Liver (tissue), 9 donors: ENCODE results near the gene RBBP5. TPM values are rescaled to one million over a fixed set of nuclear protein-coding genes. Genes with fewer than 3 reads are reported as not detected.

ENCODE experiments used
- DNase-seq: peaks from one replicate; pipeline ENCODE4 v3.0.0-alpha.2; 2017; ENCODE audit warnings: low spot score
- H3K27ac ChIP-seq, 2 donors: one replicate each; pipeline ENCODE4 v1.7.0; 2013; ENCODE audit warnings: inconsistent platforms in 2 of 2, low read length in 2 of 2, control low read depth in 1 of 2, low read depth in 1 of 2, mild to moderate bottlenecking in 1 of 2
- H3K27me3 ChIP-seq, 4 donors: one replicate each; pipeline versions ENCODE4 v1.6.1 to v1.7.0; 2013; ENCODE audit warnings: low read length in 3 of 4, inconsistent platforms in 1 of 4, mild to moderate bottlenecking in 1 of 4, moderate library complexity in 1 of 4; ENCODE audit not compliant: control insufficient read depth in 4 of 4, insufficient read depth in 4 of 4
- H3K36me3 ChIP-seq, 4 donors: one replicate each; pipeline versions ENCODE4 v1.6.1 to v1.7.0; 2013; ENCODE audit warnings: low read length in 3 of 4, mild to moderate bottlenecking in 3 of 4, low read depth in 1 of 4, moderate library complexity in 1 of 4; ENCODE audit not compliant: control insufficient read depth in 4 of 4, insufficient read depth in 3 of 4
- H3K4me1 ChIP-seq, 4 donors: one replicate each; pipeline versions ENCODE4 v1.6.1 to v1.7.0; 2013; ENCODE audit warnings: low read length in 3 of 4, mild to moderate bottlenecking in 3 of 4, moderate library complexity in 1 of 4; ENCODE audit not compliant: control insufficient read depth in 4 of 4, insufficient read depth in 4 of 4
- H3K4me3 ChIP-seq, 3 donors: one replicate each; pipeline versions ENCODE4 v1.6.1 to v1.7.0; 2013; ENCODE audit warnings: low read length in 3 of 3, control low read depth in 1 of 3, low read depth in 1 of 3, mild to moderate bottlenecking in 1 of 3
- H3K9ac ChIP-seq, 2 donors: one replicate each; pipeline ENCODE4 v1.7.0; 2013; ENCODE audit warnings: low read length in 2 of 2, mild to moderate bottlenecking in 2 of 2, moderate library complexity in 2 of 2, control low read depth in 1 of 2, low read depth in 1 of 2
- H3K9me3 ChIP-seq, 4 donors: one replicate each; pipeline versions ENCODE4 v1.6.1 to v1.7.0; 2013; ENCODE audit warnings: low read length in 3 of 4; ENCODE audit not compliant: control insufficient read depth in 4 of 4
- EGR1 ChIP-seq, 2 donors: IDR thresholded peaks; 2 replicates each; pipeline ENCODE4 v1.6.1; 2016 to 2018; ENCODE audit warnings: antibody characterized with exemption in 2 of 2, low read depth in 2 of 2
- FOXA1 ChIP-seq: IDR thresholded peaks from 2 replicates; pipeline ENCODE4 v1.6.1; 2016; ENCODE audit warnings: antibody characterized with exemption
- FOXA2 ChIP-seq: IDR thresholded peaks from 2 replicates; pipeline ENCODE4 v1.6.1; 2016; ENCODE audit warnings: antibody characterized with exemption
- GABPA ChIP-seq, 2 donors: IDR thresholded peaks in 1 of 2; conservative IDR thresholded peaks in 1 of 2; 2 replicates each; pipeline ENCODE4 v1.6.1; 2016; ENCODE audit warnings: antibody characterized with exemption in 2 of 2, mild to moderate bottlenecking in 1 of 2, moderate library complexity in 1 of 2
- HNF4A ChIP-seq, 2 donors: conservative IDR thresholded peaks; 2 replicates each; pipeline ENCODE4 v1.6.1; 2016; ENCODE audit warnings: antibody characterized with exemption in 2 of 2, mild to moderate bottlenecking in 2 of 2
- HNF4G ChIP-seq: IDR thresholded peaks from 2 replicates; pipeline ENCODE4 v1.6.1; 2016; ENCODE audit warnings: antibody characterized with exemption
- JUND ChIP-seq, 2 donors: IDR thresholded peaks; 2 replicates each; pipeline ENCODE4 v1.6.1; 2016; ENCODE audit warnings: antibody characterized with exemption in 2 of 2
- MAX ChIP-seq: IDR thresholded peaks from 2 replicates; pipeline ENCODE4 v1.6.1; 2016; ENCODE audit warnings: antibody characterized with exemption
- NR2F2 ChIP-seq: IDR thresholded peaks from 2 replicates; pipeline ENCODE4 v1.6.1; 2016; ENCODE audit warnings: antibody characterized with exemption
- RAD21 ChIP-seq, 2 donors: IDR thresholded peaks; 2 replicates each; pipeline ENCODE4 v1.6.1; 2016; ENCODE audit warnings: antibody characterized with exemption in 2 of 2, mild to moderate bottlenecking in 2 of 2
- REST ChIP-seq: IDR thresholded peaks from 2 replicates; pipeline ENCODE4 v1.6.1; 2016; ENCODE audit warnings: antibody characterized with exemption, mild to moderate bottlenecking
- RXRA ChIP-seq, 2 donors: IDR thresholded peaks; 2 replicates each; pipeline ENCODE4 v1.6.1; 2017 to 2018; ENCODE audit warnings: antibody characterized with exemption in 2 of 2, mild to moderate bottlenecking in 1 of 2
- SP1 ChIP-seq: IDR thresholded peaks from 2 replicates; pipeline ENCODE4 v1.6.1; 2018; ENCODE audit warnings: antibody characterized with exemption, mild to moderate bottlenecking
- TAF1 ChIP-seq: conservative IDR thresholded peaks from 2 replicates; pipeline ENCODE4 v1.6.1; 2016; ENCODE audit warnings: antibody characterized with exemption, mild to moderate bottlenecking
- YY1 ChIP-seq: IDR thresholded peaks from 2 replicates; pipeline ENCODE4 v1.6.1; 2016; ENCODE audit warnings: antibody characterized with exemption, mild to moderate bottlenecking
- ZBTB33 ChIP-seq: IDR thresholded peaks from 2 replicates; pipeline ENCODE4 v1.6.1; 2016; ENCODE audit warnings: antibody characterized with exemption
- WGBS: extraction: QIAGEN DNeasy Blood & Tissue Kit; methylation state at CpG from one replicate; pipeline ENCODE4 v1.1.7; 2013; 5-methylcytosine and 5-hydroxymethylcytosine counted together
- polyA plus RNA-seq, 2 donors: library from polyadenylated mRNA; stranded (reverse) in 1 of 2; unstranded in 1 of 2; fragments of 200-250 nt in 1 of 2; fragments of >200 nt in 1 of 2; fragmentation: Nextera tagmentation in 1 of 2; extraction: Ambion mirVana in 1 of 2; gene quantifications; one replicate each; pipeline versions ENCODE4 v1.2.1 to v1.2.3, GENCODE V29; 2013 to 2015
- total RNA-seq, 2 donors: library from RNA; depleted of rRNA; stranded (reverse); fragments of >200 nt; gene quantifications; one replicate each; pipeline ENCODE4 v1.2.3, GENCODE V29; 2014
- TF ChIP-seq, protein P1 (sequence below): IDR thresholded peaks from 2 replicates; pipeline ENCODE4 v1.6.1; 2016; ENCODE audit warnings: antibody characterized with exemption
- TF ChIP-seq, protein P2 (sequence below): fragments of 150-350 bp; IDR thresholded peaks from 2 replicates; pipeline ENCODE4 v1.5.1; 2017; ENCODE audit warnings: improper control_type of control experiment, low read depth, low read length; ENCODE audit not compliant: missing input control
- donor health status: healthy.
- donor health status: healthy.
- donor health status: healthy.
- donor health status: healthy.
- donor health status: healthy.

RBBP5 gene
- total and polyA plus RNA-seq, 4 donors, result 4.6 to 12.0 (median 8.5) TPM

GRCh38 chr1:205056956-205057568 is 64.7 kb downstream of the RBBP5 start (continued):
- no peak for TF ChIP-seq ZBTB33

DNA sequence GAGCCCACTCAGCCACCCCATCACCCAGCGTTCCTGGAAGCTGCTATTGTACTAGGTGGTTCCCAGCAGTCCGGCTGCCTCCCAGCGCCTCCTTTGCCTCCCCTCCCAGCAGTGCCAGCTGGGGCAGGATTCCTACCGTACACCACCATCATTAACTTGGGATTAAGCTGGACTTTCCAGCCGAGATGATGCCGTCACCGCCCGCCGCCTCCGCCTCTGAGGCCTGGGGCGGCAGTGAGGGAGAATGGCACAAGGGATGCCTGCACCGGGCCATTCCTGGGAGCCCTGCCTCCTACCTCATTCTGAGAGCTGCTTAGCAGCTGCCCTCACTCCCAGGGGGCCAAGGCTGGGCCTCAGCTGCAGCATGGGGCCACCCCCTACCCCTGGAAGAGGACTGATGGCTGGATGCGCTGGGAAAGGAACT is 65.6 kb downstream of the RBBP5 start:
- Histone ChIP-seq H3K9me3 (no peaks in the 10 kb centered on the region), H3K9ac (no peak overlapping the region), H3K27me3 (no peaks in the 10 kb centered on the region), H3K36me3 (no peaks in the 10 kb centered on the region), H3K27ac (no peak overlapping the region), H3K4me3 (no peak overlapping the region), H3K4me1 (no peaks in the 10 kb centered on the region)
- no peak for DNase-seq
- 93% methylated on average over 13 of the region's 13 CpGs for WGBS
- no peak for TF ChIP-seq GABPA (IDR thresholded peaks at IDR 0.05 in 1 of 2, conservative IDR thresholded peaks at IDR 0.05 in 1 of 2)
- no peak for TF ChIP-seq FOXA2
- TF ChIP-seq HNF4G, result no peak
- no peak for TF ChIP-seq TAF1
- TF ChIP-seq SP1, result no peak
- no peak for TF ChIP-seq FOXA1
- TF ChIP-seq YY1, result no peak
- TF ChIP-seq, protein P1, sequence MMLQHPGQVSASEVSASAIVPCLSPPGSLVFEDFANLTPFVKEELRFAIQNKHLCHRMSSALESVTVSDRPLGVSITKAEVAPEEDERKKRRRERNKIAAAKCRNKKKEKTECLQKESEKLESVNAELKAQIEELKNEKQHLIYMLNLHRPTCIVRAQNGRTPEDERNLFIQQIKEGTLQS, result no peak
- TF ChIP-seq REST, result no peak
- TF ChIP-seq NR2F2, result no peak
- TF ChIP-seq HNF4A (conservative IDR thresholded peaks at IDR 0.05), result no peak
- TF ChIP-seq RAD21 (IDR thresholded peaks at IDR 0.05), result no peak
- TF ChIP-seq RXRA (IDR thresholded peaks at IDR 0.05), result no peak
- TF ChIP-seq, protein P2, sequence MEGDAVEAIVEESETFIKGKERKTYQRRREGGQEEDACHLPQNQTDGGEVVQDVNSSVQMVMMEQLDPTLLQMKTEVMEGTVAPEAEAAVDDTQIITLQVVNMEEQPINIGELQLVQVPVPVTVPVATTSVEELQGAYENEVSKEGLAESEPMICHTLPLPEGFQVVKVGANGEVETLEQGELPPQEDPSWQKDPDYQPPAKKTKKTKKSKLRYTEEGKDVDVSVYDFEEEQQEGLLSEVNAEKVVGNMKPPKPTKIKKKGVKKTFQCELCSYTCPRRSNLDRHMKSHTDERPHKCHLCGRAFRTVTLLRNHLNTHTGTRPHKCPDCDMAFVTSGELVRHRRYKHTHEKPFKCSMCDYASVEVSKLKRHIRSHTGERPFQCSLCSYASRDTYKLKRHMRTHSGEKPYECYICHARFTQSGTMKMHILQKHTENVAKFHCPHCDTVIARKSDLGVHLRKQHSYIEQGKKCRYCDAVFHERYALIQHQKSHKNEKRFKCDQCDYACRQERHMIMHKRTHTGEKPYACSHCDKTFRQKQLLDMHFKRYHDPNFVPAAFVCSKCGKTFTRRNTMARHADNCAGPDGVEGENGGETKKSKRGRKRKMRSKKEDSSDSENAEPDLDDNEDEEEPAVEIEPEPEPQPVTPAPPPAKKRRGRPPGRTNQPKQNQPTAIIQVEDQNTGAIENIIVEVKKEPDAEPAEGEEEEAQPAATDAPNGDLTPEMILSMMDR, result no peak
- no peak for TF ChIP-seq ZBTB33
- TF ChIP-seq MAX, result no peak
- TF ChIP-seq JUND (IDR thresholded peaks at IDR 0.05), result no peak
- TF ChIP-seq EGR1 (IDR thresholded peaks at IDR 0.05; ENCODE audit: low read depth in 2 of 2), result no peak
